ENCODE data around the gene ARRDC2. TPM values are rescaled to one million over a fixed set of nuclear protein-coding genes. Genes with fewer than 3 reads are reported as not detected.
"Not testable (repeated sequence)": the region's sequence is repeated elsewhere in the genome, so short reads cannot be mapped to it uniquely, and the experiment has no call there.

The ARRDC2 gene
- total RNA-seq, 1 donor from 2014 or later: 2.8 TPM

GRCh38 chr19:18000915-18001776, 6.8 kb upstream of the ARRDC2 start:
- Mint-ChIP-seq H3K4me1 (ENCODE audit: unreplicated experiment) (peaks cover 5% of the 10 kb centered on the region), H3K36me3 (ENCODE audit: low read depth, unreplicated experiment) (peaks cover 4% of the 10 kb centered on the region), H3K4me3 (ENCODE audit: unreplicated experiment) (no peak overlapping the region), H3K27me3 (ENCODE audit: unreplicated experiment) (peaks cover 4% of the 10 kb centered on the region), H3K9me3 (ENCODE audit: unreplicated experiment) (no peaks in the 10 kb centered on the region), H3K27ac (ENCODE audit: unreplicated experiment) (no peak overlapping the region)
- peak; percentile 56 for DNase-seq (ENCODE audit: low spot score)
- TF ChIP-seq, protein P1, sequence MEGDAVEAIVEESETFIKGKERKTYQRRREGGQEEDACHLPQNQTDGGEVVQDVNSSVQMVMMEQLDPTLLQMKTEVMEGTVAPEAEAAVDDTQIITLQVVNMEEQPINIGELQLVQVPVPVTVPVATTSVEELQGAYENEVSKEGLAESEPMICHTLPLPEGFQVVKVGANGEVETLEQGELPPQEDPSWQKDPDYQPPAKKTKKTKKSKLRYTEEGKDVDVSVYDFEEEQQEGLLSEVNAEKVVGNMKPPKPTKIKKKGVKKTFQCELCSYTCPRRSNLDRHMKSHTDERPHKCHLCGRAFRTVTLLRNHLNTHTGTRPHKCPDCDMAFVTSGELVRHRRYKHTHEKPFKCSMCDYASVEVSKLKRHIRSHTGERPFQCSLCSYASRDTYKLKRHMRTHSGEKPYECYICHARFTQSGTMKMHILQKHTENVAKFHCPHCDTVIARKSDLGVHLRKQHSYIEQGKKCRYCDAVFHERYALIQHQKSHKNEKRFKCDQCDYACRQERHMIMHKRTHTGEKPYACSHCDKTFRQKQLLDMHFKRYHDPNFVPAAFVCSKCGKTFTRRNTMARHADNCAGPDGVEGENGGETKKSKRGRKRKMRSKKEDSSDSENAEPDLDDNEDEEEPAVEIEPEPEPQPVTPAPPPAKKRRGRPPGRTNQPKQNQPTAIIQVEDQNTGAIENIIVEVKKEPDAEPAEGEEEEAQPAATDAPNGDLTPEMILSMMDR (IDR thresholded peaks at IDR 0.05; ENCODE audit: unreplicated experiment): no peak

- H3K4me3 Mint-ChIP-seq (ENCODE audit: unreplicated experiment): no peak overlapping the region
- H3K36me3 Mint-ChIP-seq (ENCODE audit: low read depth, unreplicated experiment): peaks cover 6% of the 10 kb centered on the region
Observed at GRCh38 chr19:18001777-18002345, 6.1 kb upstream of the ARRDC2 start.

GRCh38 chr19:18002347-18002850, 5.6 kb upstream of the ARRDC2 start:
- H3K4me1 Mint-ChIP-seq (ENCODE audit: unreplicated experiment): peaks cover 7% of the 10 kb centered on the region
- H3K9me3 Mint-ChIP-seq (ENCODE audit: unreplicated experiment): no peaks in the 10 kb centered on the region
- TF ChIP-seq, protein P1 (IDR thresholded peaks at IDR 0.05; ENCODE audit: unreplicated experiment): no peak
- no peak for DNase-seq (ENCODE audit: low spot score)
- H3K36me3 Mint-ChIP-seq (ENCODE audit: low read depth, unreplicated experiment): peaks cover 7% of the 10 kb centered on the region
- peaks cover 10% of the 10 kb centered on the region for H3K27me3 Mint-ChIP-seq (ENCODE audit: unreplicated experiment)
- H3K27ac Mint-ChIP-seq (ENCODE audit: unreplicated experiment): no peak overlapping the region
- H3K4me3 Mint-ChIP-seq (ENCODE audit: unreplicated experiment): no peak overlapping the region

More at GRCh38 chr19:18001777-18002345, 6.1 kb upstream of the ARRDC2 start:
- H3K27ac Mint-ChIP-seq (ENCODE audit: unreplicated experiment): no peak overlapping the region
- no peak for DNase-seq (ENCODE audit: low spot score)
- H3K27me3 Mint-ChIP-seq (ENCODE audit: unreplicated experiment): peaks cover 9% of the 10 kb centered on the region
- TF ChIP-seq, protein P1 (IDR thresholded peaks at IDR 0.05; ENCODE audit: unreplicated experiment): no peak
- H3K9me3 Mint-ChIP-seq (ENCODE audit: unreplicated experiment): no peaks in the 10 kb centered on the region
- H3K4me1 Mint-ChIP-seq (ENCODE audit: unreplicated experiment): peaks cover 5% of the 10 kb centered on the region

DNA sequence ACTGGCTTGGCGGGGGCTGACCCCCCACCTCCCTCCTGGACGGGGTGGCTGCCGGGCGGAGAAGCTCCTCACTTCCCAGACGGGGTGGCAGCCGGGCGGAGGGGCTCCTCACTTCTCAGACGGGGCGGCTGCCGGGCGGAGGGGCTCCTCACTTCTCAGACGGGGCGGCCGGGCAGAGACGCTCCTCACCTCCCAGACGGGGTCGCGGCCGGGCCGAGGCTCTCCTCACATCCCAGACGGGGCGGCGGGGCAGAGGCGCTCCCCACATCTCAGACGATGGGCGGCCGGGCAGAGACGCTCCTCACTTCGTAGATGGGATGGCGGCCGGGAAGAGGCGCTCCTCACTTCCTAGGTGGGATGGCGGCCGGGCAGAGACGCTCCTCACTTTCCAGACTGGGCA, 2.2 kb upstream of the ARRDC2 start:
- H3K9me3 Mint-ChIP-seq (ENCODE audit: unreplicated experiment); H3K4me3 Mint-ChIP-seq (ENCODE audit: unreplicated experiment); H3K4me1 Mint-ChIP-seq (ENCODE audit: unreplicated experiment); H3K27me3 Mint-ChIP-seq (ENCODE audit: unreplicated experiment); H3K36me3 Mint-ChIP-seq (ENCODE audit: low read depth, unreplicated experiment); DNase-seq (ENCODE audit: low spot score); H3K27ac Mint-ChIP-seq (ENCODE audit: unreplicated experiment): not testable (repeated sequence)

- Mint-ChIP-seq H3K36me3 (ENCODE audit: low read depth, unreplicated experiment) (peaks cover 3% of the 10 kb centered on the region), H3K4me3 (ENCODE audit: unreplicated experiment) (peak overlapping the region; percentile 90), H3K27ac (ENCODE audit: unreplicated experiment) (no peak overlapping the region), H3K27me3 (ENCODE audit: unreplicated experiment) (peaks cover 9% of the 10 kb centered on the region), H3K9me3 (ENCODE audit: unreplicated experiment) (no peaks in the 10 kb centered on the region), H3K4me1 (ENCODE audit: unreplicated experiment) (peaks cover 2% of the 10 kb centered on the region)
- TF ChIP-seq, protein P1 (IDR thresholded peaks at IDR 0.05; ENCODE audit: unreplicated experiment): peak; percentile 90
- DNase-seq (ENCODE audit: low spot score): peak; percentile 93
Observed at GRCh38 chr19:18007044-18007916, 690 bp upstream of the ARRDC2 start.

Data from endothelial cell (in vitro differentiated cells).